HG03060 (cell line): Measurements from ENCODE around the gene KCTD12.

Experiments used
- ATAC-seq: cut with Tn5 transposase; IDR thresholded peaks from one replicate; pipeline ENCODE4 v1.9.1; 2021; ENCODE audit warnings: low read depth, moderate number of reproducible peaks; ENCODE audit not compliant: unreplicated experiment

The KCTD12 gene

DNA sequence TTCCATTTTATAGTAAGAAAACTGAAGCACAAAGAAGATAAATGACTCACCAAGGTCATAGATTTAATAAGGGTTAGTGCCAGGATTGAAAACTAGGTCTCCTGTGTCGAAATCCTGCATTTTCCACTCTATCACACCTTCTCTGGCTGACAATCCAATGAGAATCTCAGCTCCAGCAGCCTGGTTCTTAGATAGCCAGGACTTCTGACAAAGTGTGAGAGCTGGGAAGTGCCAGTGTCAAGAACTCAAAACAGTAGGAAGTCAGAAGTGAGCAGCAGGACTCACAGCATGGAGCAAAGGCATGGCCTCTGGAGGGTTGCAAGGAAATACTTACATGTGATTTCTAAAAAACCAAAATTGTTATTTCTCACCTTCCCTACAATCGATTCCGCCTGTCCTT, 24.3 kb downstream of the KCTD12 start:
- no peak for ATAC-seq

DNA sequence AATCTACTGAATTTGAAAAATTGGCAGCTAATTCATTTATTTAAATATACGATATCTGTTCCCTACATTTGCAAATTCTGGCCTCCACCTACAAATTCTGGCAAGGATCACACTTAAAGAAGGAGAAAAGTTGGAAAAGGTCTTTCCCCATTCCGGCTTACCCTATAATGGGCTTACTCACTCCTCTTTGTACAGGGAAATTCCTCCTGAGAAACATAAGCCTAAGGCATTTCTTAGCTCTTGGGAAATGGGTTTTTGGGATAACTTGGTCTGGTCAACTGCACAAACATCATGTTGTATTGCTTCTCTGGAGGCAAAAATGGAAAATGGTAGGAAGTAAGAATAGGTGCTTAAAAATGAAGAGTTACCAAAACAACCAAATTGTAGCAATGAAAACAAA, 25.5 kb downstream of the KCTD12 start:
- ATAC-seq = no peak

DNA sequence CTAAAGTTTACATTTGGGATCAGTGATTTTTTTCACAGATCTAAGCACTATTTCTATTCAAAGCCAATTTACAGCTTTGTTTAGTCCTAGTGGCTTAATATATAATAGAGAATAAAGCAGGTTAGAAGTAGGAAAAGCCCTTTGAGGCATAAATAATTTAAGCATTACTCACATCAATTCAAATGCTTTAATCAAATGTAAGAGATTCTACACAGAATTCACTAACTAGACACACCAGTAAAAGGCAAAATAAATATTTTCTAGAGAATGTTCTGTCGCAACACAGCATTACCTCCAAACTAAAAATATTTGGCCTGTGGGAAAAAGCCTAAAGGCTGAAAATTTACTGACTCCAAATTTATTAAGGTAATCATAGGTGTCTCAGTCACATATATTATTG, 31.3 kb downstream of the KCTD12 start:
- ATAC-seq = no peak

DNA sequence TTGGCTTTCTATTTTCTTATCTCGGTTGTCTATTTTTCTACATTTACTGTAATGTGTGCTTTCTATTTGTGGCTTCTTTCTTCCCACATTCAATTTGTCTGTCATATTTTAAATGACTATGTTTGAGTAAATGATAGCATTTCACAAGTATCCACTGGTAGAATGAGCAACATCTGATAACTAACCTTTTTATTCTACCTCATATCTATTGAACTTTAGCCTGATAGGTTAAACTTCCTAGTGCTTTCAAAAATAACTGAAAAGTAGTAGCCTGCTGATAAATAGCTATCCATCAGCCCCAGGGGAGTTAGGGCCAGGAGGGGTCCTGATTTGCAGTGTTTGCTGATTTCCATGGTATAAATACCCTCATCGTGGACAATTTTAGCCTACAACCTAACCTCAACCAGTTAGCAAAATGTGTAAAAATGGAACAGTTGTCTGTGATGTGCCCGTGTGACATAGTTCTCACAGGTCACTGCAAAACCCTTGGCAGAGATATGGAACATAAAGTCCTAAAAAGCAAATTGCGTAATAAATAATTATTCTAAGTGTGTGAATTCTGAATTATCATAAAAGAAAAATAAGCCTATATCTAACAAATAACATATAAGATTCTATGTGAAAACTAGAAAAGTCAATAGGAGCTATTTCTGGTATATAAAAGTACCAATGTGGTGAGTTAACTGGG, 32.1 kb downstream of the KCTD12 start:
- no peak for ATAC-seq

DNA sequence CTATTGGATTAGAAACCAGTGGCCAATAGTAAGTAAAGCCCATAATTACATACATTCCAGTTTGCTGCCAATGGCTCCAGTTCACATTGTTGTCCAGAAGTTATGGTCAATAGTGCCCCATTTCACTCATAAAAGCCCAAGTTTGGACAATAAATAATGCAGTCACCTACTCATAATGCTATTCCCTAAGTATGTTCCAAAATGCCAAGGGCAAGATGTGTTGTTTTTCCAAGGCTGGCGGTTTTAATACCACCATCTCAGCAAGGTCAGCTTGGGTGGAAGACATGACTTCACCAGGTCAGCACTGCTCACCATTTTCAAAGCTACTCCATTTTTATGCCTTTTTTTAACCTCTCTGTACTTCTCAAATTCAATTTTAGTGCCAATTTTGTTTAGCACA, 32.7 kb downstream of the KCTD12 start:
- no peak for ATAC-seq

DNA sequence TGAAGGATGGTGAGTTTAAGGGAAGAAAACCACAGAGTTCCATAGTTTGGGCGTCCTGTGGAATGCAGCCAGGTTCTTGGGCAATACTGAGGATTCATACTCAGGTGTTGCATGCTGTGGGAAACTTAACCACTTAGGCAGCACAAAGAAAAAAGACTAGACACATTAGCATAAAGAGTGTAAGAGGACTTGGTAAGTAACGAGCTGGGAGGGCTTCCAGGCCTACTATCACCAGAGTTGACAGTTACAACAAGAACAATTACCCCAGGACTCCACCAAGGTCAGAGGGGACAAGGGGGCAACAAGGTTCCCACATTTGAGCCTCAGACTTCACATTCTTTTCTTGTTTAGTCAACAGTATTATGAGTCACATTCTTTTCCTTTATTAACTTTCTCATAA, 33.2 kb downstream of the KCTD12 start:
- ATAC-seq = no peak

DNA sequence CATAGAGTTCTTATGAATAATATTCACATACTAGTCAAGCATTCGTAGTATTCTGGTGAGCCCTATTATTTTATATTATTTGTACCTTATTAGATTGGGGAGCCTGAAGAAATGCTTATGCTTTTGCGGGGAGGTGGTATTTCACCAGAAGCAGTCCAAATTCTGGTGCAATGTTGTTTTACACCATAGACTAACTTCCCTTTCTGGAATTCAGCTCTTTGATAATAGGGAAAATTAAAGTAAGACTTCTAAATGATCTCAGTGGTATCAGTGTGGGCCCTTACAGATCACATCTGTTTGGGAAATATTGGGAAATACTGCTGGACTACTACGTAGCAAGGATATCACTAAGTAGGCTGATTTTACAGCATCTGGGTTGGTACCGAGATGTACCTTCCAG, 34.2 kb downstream of the KCTD12 start:
- no peak for ATAC-seq

DNA sequence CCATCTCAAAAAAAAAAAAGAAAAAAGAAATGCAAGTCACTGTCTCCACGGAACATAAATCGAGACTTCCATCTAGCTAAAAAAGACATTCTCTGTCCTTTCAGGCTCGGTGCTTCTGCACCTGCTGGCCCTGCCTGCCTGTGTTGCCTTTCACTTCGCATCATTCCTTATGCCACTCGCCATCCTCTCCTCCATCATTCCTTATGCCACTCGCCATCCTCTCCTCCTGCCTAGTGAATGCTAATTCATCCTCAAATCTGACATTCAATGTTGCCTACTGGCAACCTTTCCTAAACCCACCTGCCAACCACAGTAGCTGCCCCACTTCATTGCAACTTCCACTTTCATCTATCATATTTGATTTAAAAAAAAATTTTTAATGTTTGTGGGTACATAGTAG, 36.7 kb downstream of the KCTD12 start:
- ATAC-seq = no peak

DNA sequence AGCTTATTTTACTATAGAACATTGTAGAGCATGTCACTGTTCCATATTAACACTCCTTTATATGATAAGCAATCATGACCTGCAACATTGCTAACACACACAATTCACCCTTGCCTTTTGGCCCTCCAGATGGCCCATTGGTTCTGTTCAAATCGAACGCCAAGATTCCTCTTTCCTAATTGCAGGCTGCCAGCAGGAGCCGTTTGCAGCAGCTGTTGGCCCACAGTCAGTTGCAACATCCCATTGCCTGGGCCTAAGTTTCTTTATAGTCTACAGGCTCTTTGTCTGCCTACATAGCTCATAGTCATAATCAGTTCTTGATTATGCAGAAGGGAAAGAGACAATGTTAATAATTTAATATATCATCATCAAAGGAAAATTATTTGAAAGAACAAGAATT, 37.6 kb downstream of the KCTD12 start:
- ATAC-seq = no peak

DNA sequence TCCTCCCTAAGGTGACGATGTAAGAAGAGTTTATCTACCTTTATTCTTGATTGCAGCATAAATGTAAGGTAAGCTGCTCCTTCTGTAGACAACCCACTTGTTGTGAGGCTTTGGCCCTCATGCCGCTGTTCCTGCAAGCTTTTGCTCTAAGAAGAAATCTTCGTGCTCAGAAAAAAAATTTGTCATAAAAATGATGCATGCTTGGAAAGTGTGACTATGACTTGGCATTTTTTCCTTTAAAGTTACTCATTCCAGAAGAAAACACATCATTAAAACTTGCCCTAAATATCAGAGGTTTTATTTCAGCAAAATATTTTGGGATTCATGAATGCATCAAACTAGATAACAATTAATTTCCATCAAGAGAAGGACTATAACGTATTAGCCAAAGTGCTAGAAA, 39.8 kb downstream of the KCTD12 start:
- no peak for ATAC-seq

DNA sequence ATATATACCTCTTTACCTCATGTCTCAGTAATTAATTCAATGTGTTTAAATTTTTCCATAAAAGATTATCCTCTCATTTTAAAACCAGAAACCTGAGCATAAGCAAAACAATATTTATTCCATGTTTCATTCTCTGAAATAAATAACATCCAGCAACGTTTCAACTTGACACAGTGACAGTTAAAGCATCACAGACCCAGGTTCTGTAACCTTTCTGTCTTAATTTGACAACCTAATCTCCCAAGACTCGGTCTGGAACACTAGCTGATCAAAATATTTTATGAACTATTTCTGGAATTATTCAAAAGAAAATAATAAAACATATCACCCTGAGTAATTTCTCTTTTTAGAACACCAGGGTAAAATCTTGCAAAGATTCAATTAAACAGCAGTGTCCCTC, 40.3 kb downstream of the KCTD12 start:
- no peak for ATAC-seq

DNA sequence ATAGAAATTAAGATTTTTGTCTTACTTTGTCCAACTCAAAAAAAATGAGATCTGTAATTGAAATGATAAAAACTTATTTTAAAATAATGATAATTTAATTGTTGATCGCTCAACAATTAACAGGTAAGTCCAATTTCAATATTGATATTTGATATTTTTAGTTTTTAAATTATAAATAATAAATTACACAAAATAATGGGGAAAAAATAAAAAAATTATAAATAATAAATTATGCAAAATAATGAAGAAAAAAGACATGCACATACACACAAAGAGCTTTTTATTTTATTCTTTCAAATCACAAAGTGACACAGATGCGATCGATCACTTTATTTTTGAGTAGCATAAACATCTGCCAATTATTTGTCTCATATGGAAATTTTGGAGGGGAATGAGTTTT, 40.8 kb downstream of the KCTD12 start:
- no peak for ATAC-seq

DNA sequence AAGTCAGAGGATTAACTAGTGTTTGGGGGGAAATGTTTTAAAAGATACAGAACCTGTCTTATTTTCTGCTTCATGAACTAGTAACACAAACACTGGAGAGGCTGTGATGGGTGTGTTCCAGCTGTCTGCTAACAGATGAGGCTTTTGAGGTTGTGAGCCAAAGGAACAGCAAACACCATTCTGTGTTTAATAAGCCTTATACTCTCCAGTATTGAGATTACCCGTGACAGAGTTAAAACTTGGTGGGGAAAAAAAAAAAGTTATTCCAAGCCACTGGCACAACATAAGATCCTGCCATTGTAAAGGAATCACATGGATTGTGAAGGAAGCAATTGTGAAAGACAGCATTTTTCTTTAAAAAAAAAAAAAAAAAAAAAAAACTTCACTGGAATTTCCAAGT, 48.4 kb downstream of the KCTD12 start:
- no peak for ATAC-seq

DNA sequence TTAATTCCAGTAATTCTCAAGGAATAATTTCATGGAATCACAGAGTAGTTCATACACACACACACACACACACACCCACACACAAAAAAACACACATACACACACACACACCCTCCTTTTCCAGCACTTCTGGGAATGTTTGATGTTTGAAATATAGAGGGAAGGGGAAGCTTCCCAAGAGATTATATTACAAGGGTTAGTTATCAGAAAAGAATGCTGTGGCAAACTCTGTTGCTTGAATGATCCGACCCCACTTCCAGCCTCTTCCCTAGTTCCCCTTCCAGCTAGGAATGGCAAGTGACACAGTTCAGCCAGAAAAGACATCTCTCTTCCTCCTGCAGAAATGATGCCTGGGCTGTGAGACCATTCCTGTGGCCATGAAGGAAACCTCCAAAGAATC, 49.9 kb downstream of the KCTD12 start:
- ATAC-seq = no peak

DNA sequence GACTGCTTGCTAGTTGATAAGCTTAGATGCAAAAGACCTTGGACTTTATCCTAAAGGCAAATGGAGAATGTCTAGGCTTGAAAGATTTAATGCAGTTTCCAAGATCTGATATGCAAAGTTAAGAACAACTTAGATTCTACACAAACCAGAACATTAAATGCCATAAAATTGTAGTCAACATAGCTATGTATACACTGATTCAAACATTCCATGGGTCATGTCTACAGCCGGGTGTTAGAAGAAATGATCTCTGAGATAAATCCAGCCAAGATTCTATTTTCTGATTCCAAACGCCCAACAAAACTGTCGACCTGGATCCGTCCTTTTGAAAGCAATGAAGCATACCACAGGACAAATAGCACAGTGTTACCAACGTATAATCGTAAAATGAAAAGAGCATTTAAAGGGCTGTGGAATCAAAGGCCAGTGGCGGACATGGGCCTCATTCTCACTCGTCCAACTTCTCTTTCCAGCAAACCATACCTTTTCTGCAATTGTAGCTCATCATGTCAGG, 52.7 kb downstream of the KCTD12 start:
- ATAC-seq = no peak

DNA sequence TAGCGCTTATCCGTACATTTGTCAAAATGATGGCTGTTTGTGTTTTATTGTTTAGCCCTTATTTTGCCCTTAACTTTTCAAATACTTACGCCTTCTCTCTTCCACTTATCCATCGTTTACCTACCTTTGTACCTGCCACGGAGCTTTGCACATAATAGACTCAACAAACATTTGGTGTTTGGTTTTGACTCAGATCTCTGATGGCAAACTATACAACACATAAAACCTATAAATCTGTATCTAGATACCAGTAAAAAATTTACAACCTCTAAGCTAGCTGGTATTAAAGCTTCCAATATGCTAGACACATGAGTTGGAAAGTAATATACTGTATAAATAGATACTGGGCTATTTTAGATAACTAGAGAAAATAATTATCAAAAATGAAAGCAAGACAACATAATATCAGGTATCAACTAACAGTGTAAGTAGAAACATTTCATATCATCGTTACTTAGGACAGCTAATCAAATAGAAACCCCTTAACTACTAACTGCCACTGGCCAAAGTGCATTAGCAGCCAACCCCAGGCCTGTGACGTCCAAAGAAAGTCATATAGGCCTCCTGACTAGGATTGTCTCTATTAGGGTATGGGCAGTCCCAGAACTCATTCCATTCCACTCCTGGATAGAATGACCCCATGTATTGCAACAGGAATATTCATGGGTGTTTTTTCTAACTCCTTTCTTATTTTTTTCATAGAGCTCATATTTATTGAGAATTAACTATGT, 53.8 kb downstream of the KCTD12 start:
- no peak for ATAC-seq

DNA sequence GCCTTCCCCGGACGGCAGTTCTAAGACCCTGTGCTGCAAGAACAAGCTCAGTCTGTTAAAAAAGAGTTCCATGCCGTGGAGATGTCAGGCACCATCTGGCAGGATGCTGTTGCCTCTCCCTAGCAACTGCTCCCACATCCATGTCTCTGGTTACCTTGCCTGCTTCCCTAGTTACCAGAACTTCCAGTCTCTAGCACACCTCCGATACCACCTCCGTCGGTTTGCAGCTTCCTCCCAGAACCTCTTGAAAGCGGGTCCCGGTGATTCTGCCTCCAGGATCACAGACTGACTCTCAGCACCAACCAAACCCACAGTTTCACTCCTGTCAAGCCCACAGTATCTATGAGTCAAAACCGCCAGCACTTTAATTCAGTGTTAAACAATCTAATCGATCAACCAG, 55.4 kb downstream of the KCTD12 start:
- no peak for ATAC-seq
